Endometrial microvascular endothelial cells (primary cell): ENCODE results near the gene FER1L5. TPM values are rescaled to one million over a fixed set of nuclear protein-coding genes. Genes with fewer than 3 reads are reported as not detected.
"Not testable (repeated sequence)": the region's sequence is repeated elsewhere in the genome, so short reads cannot be mapped to it uniquely, and the experiment has no call there.

ENCODE experiments used
- in situ Hi-C: cut with HindIII; loops from 2 replicates; pipeline ENCODE4 v1.10.0; 2017; ENCODE audit warnings: low sequenced_read_pairs, low pct_unique_long_range_greater_than_20kb; ENCODE audit errors: inconsistent ontology term
- total RNA-seq: library from RNA; depleted of rRNA; stranded (reverse); fragments of >200 nt; gene quantifications from one replicate; pipeline ENCODE4 v1.2.3, GENCODE V29; 2015; ENCODE audit errors: inconsistent ontology term

Gene FER1L5
- total RNA-seq, 1 donor from 2014 or later = not detected

DNA sequence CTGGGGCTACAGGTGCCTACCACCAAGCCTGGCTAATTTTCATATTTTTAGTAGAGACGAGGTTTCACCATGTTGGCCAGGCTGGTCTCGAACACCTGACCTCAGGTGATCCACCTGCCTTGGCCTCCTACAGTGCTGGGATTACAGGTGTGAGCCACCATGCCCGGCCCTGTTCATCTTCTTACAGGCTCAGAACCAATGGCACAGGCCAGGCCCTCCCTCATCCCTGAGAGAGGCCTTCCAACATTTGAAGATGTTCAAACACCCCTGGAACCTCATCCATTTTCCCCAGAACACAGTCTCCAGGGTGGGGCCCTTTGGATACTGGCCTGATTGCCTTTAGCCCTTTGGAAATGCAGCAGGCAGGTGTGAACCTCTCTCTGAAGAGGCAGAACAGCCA, 23.2 kb downstream of the FER1L5 start:
- in situ Hi-C loops = not testable (repeated sequence)

DNA sequence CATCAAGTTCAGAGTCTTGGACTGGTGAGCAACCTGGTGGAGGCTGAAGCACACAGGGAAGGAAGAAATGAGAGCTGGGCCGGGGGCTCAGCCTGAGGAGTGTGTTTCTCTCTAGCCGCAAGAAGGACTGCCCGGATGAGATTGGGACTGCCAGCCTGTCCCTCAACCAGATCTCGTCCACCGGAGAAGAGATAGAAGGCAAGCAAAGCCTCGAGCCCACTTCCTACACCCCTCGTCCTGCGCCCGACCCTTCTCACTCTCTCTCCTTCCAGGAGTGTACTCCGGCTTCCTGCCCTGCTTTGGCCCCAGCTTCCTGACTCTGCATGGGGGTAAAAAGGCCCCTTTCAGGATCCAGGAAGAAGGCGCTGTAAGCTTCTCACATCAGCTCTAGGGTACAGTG, 26.2 kb downstream of the FER1L5 start:
- in situ Hi-C loops = no loop called here

DNA sequence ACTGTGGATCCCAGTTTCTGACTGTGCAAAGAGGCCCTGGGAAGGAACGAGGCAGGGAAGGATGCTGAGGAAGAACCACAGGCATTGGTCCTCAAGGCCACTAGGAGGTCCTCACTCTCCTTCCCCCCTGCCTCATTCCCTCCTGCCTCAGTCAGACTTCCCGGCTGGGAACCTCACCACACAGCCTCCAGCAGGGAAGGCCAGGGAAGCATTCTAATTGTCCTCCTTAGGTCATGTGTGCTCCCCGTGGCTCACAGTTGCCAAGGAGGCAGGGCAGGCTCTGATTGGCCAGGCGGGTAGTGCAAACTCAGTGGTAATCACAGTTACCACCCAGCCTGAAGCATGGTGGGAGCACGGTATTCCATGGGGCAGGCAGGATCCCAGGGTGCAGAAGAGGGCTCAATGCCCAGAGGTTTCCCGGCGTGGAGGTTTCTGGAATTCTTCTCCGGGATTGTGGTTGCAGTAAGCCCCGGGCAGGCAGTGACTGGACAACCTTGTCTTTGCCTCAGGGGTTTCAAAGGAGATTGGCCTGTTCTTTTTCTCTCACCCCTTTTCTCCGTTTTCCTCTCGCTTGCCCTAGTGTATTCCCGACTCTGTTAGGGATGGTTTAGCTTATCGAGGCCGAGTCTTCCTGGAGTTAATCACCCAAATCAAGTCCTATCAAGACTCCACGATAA, 27.1 kb downstream of the FER1L5 start:
- in situ Hi-C loops = no loop called here

GRCh38 chr2:96679848-96680247, 37.3 kb downstream of the FER1L5 start:
- in situ Hi-C loops = no loop called here

DNA sequence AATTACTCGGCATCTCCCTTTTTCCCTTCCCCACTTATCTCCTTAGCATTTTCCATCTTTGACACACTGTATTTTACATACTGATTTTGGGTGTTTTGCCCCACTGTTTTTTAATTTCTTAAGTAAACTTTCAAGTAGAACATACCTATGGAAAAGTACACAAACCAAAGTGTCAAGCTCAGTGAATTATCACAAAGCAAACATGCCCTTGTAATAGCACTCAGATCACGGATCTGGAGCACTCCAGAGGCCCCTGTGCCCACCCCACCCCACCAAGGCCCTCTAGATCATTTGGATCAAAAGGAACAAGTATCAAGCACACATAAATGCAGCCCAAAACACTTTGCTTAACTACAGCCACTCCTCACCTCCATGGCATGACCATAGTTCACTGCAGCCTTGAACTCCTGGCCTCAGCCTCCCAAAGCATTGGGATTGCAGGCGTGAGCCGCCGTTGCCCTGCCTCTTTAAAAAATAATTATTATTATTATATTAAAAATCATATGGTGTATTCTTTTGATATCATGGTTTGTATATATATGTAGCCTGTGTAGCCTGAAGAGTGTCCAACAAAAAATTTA, 38.1 kb downstream of the FER1L5 start:
- in situ Hi-C loops = no loop called here

DNA sequence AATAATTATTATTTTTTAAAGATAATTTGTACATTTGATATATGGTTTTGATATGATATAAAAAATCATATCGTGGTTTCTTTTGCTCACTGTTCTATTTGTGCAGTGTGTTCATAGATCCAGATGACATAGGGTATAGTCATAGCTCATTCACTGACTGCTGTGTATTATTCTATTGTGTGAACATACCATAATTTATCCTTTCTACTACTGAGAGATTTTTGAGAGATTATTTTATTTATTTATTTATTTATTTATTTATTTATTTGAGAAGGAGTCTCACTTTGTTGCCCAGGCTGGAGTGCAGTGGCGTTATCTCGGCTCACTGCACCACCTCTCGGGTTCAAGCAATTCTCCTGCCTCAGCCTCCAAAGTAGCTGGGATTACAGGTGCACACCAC, 39.0 kb downstream of the FER1L5 start:
- in situ Hi-C loops = no loop called here

- in situ Hi-C loops = no loop called here
Observed at GRCh38 chr2:96683307-96683706, 40.7 kb downstream of the FER1L5 start.

- in situ Hi-C loops = no loop called here
Observed at GRCh38 chr2:96683972-96684820, 41.6 kb downstream of the FER1L5 start.

GRCh38 chr2:96684883-96685576, 42.5 kb downstream of the FER1L5 start:
- in situ Hi-C loops = no loop called here

GRCh38 chr2:96685577-96686459, 43.3 kb downstream of the FER1L5 start:
- in situ Hi-C loops = no loop called here

DNA sequence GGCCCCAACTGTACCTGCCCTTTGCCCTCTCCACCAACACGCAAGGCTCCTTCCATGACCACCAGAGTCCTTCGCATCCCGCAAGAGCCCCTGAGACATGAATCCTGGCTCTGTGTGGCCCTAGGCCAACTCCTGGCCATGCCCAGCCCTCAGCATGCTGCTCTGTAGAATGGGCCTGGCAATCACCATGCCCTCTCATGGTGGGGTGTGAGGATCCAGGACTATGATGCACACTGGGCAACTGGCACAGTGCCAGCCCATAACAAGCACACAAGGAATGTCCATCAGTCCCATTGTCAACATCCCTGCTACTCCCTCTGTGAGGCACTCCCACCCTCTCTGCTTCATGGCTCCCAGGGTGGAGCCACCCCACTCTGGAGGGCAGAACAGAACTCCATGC, 44.7 kb downstream of the FER1L5 start:
- in situ Hi-C loops = no loop called here

DNA sequence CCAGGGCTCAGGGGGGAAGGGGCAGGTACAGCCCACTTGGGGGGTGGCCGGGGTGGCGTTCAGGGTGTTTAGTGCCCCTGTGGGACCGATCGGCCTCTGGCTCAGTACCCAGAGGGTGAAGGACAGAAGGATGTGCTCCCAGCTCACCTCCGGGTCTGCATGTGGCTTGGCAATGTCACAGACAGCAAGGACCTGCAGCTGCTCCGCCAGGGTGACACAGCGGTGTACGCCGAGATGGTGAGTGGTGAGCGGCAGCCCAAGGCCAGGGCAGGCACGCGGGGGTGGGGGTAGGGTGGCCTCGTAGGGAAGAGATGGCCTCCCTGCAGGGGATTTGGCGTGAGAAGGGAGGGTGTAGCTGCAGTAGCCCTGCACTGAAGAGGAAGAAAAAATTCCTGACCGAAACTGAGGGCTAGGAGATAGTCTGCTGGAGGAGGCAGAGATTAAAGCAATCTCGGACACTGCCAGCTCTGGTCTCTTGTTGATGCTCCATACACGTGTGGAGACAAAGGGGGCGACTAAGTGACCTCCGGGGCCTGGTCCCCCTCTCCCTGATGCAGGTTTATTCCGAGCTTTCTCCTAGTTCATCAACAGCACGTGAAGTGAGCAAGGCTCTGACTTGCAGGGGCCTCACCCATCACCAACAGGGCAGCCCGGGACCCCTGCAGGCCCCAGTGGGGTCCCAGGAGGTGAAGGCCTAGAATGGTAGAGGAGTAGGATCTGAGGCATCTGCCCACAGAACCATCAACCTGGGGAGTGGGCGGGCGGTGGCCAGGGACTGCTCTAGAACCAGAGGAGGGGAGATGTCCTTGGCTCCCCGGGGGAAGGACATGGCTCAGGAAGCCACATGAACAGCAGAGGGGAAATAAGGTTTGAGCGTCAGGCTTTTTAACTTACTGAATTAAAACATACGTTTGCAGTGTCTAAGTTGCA, 45.4 kb downstream of the FER1L5 start:
- in situ Hi-C loops = no loop called here

DNA sequence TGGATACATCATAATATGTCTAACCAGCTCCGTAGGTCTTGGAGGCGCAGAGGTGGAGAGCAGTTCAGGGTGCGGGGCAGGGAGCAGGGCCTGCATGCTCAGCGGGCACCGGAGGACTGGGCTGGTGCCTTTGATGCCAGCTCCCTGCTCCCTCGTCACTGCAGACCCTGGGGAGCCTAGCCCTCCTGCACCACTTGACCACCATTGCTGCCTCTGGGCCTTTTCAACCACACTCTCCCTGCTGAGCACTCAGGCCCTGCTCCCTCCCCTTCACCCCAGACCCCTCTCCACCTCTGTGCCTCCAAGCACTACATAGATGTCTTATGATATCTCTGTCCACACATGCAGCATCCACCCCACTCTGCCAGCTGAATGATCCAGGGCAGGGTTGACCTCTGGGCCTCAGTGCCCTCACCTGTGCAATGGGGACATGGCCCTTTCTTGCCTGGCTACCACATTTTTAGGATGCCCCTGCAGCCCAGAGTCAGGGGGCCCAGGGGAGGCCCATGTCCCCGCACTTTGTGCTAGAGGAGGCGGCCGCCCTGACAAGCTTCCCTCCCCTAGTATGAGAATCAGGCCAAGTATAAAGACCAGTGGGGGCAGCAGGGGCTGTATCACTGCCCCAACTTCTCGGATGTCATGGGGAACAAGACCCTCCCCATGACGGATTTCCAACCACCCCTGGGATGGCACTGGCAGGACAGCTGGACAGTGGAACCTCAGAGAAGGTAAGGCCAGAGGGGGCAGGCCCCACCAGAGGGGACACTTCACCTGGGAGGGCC, 46.3 kb downstream of the FER1L5 start:
- in situ Hi-C loops = no loop called here

DNA sequence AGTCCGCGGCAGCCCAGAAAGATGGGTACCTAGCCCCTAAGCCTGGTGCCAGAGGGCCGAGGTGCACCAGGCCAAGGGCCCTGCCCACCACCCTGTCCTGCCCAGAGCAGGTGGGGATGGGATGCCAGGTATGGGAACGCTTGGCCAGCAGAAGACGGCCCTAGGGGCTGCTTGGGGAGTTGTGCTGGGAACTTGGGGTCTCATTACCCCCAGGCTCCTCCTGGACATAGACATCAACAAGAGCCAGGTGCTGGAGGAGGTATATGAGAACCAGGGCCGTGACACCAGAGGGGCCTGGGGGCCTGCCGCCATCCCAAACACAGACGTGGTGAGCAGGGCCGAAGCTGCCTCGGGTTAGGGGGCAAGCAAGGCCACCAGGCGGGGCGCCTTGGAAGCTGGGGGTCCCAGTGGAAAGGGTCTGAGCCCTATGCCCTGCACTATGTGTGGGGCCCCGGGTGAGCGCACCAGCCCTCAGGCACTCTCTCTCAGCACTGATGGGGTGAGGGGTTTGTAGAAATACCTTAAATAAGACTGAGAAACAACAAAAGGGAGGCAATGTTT, 46.9 kb downstream of the FER1L5 start:
- in situ Hi-C loops = no loop called here

- in situ Hi-C loops = no loop called here
Observed at GRCh38 chr2:96690306-96691021, 47.9 kb downstream of the FER1L5 start.

DNA sequence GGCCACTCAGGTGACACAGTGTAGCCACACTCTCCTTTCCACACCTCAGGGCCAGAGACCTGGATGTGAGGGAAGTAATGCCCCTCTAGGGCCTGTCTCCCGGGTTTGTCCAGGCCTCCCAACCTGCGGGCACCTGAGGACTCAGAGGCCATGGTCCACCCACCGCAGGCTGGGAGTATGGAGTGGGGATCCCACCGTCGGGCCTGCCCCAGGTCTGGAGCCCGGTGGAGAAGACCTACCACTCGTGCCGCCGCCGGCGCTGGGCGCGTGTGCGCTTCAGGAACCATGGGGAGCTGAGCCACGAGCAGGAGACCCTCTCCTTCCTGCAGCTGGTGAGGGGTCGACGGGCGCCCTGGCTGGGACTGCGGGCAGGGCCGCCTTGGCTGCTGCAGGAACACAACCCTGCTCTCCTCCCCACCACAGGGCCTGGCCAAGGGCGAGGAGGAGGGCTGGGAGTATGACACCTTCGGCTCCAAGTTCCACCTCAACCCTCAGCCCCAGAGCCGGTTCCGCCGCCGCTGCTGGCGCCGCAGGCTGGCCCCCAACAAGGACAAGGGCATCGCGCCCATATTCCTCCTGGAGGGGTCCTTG, 48.6 kb downstream of the FER1L5 start:
- in situ Hi-C loops = no loop called here
